ENCODE data around the gene EIF2S3.
"Not testable (repeated sequence)": the region's sequence is repeated elsewhere in the genome, so short reads cannot be mapped to it uniquely, and the experiment has no call there.

Gene EIF2S3

GRCh38 chrX:24054182-24055042 lies at the start of gene EIF2S3:
EIF2S3 (plus strand) TSS chrX:24054956; CDS start chrX:24054969, 13 bp downstream.
- peak; percentile 69 for DNase-seq

GRCh38 chrX:24005028-24005427 lies 49.7 kb upstream of the EIF2S3 start:
- no peak for DNase-seq

- no peak for DNase-seq
Measured at GRCh38 chrX:24005867-24006266, 48.9 kb upstream of the EIF2S3 start.

GRCh38 chrX:24012266-24012665 lies 42.5 kb upstream of the EIF2S3 start:
- no peak for DNase-seq

GRCh38 chrX:24014388-24015018 lies 40.3 kb upstream of the EIF2S3 start:
- DNase-seq, result no peak

GRCh38 chrX:24017674-24018073 lies 37.1 kb upstream of the EIF2S3 start:
- no peak for DNase-seq

GRCh38 chrX:24018809-24019208 lies 35.9 kb upstream of the EIF2S3 start:
- DNase-seq, result no peak

- DNase-seq, result no peak
Measured at GRCh38 chrX:24019448-24019847, 35.3 kb upstream of the EIF2S3 start.

GRCh38 chrX:24020306-24020876 lies 34.4 kb upstream of the EIF2S3 start:
- DNase-seq, result no peak

- DNase-seq, result no peak
Measured at GRCh38 chrX:24023544-24023943, 31.2 kb upstream of the EIF2S3 start.

- peak; percentile 2 for DNase-seq
Measured at GRCh38 chrX:24023972-24024669, 30.6 kb upstream of the EIF2S3 start.

GRCh38 chrX:24024819-24025740 lies 29.7 kb upstream of the EIF2S3 start:
- DNase-seq, result peak; percentile 15

- DNase-seq, result peak; percentile 44
Measured at GRCh38 chrX:24025741-24026403, 28.9 kb upstream of the EIF2S3 start.

GRCh38 chrX:24026432-24026831 lies 28.3 kb upstream of the EIF2S3 start:
- DNase-seq, result no peak

GRCh38 chrX:24027086-24027485 lies 27.7 kb upstream of the EIF2S3 start, which contains the start of gene KLHL15:
KLHL15 (minus strand) TSS chrX:24027186; CDS start chrX:24006693, 20,493 bp downstream.
- DNase-seq, result no peak

- no peak for DNase-seq
Measured at GRCh38 chrX:24027985-24028384, 26.8 kb upstream of the EIF2S3 start.

GRCh38 chrX:24030597-24030996 lies 24.2 kb upstream of the EIF2S3 start:
- DNase-seq, result no peak

GRCh38 chrX:24034485-24034884 lies 20.3 kb upstream of the EIF2S3 start:
- DNase-seq, result no peak

GRCh38 chrX:24037729-24038128 lies 17.0 kb upstream of the EIF2S3 start:
- no peak for DNase-seq

GRCh38 chrX:24046060-24046459 lies 8.7 kb upstream of the EIF2S3 start:
- not testable (repeated sequence) for DNase-seq

- DNase-seq, result not testable (repeated sequence)
Measured at GRCh38 chrX:24049643-24050042, 5.1 kb upstream of the EIF2S3 start.
